NT2/D1 (cell line): ENCODE results near the gene RGS3.

Source experiments
- DNase-seq: peaks from one replicate; pipeline ENCODE4 v3.0.0-alpha.2; 2011; ENCODE audit warnings: low read depth, low spot score
- H3K27me3 ChIP-seq: 2 replicates; pipeline ENCODE4 v1.6.0; 2011; ENCODE audit warnings: mild to moderate bottlenecking; ENCODE audit not compliant: insufficient read length, insufficient read depth
- H3K36me3 ChIP-seq: 2 replicates; pipeline ENCODE4 v1.6.1; 2011; ENCODE audit warnings: mild to moderate bottlenecking, low read length, mixed read lengths; ENCODE audit not compliant: insufficient read depth, insufficient read length
- H3K4me1 ChIP-seq: 2 replicates; pipeline ENCODE4 v1.5.1; 2011; ENCODE audit not compliant: insufficient read depth, insufficient read length
- H3K4me3 ChIP-seq: 2 replicates; pipeline ENCODE4 v1.5.1; 2011; ENCODE audit warnings: low read depth; ENCODE audit not compliant: insufficient read length
- H3K9ac ChIP-seq: 2 replicates; pipeline ENCODE4 v1.6.0; 2011; ENCODE audit warnings: low read depth; ENCODE audit not compliant: insufficient read length
- H3K9me3 ChIP-seq: 2 replicates; pipeline ENCODE4 v1.5.1; 2011; ENCODE audit warnings: mild to moderate bottlenecking, low read length; ENCODE audit not compliant: insufficient read depth
- SUZ12 ChIP-seq: IDR thresholded peaks from 2 replicates; pipeline ENCODE4 v1.6.1; 2011; ENCODE audit not compliant: insufficient read length, insufficient read depth; ENCODE audit errors: extremely low read depth
- YY1 ChIP-seq: IDR thresholded peaks from 2 replicates; pipeline ENCODE4 v1.6.1; 2011; ENCODE audit not compliant: insufficient read length, insufficient read depth
- ZNF274 ChIP-seq: IDR thresholded peaks from 2 replicates; pipeline ENCODE4 v1.6.1; 2011; ENCODE audit warnings: mild to moderate bottlenecking, low read depth, low read length

Gene RGS3

GRCh38 chr9:113475031-113475430 is 11.5 kb downstream of the RGS3 start:
- peaks cover 2% of the 10 kb centered on the region for H3K4me1 ChIP-seq

DNA sequence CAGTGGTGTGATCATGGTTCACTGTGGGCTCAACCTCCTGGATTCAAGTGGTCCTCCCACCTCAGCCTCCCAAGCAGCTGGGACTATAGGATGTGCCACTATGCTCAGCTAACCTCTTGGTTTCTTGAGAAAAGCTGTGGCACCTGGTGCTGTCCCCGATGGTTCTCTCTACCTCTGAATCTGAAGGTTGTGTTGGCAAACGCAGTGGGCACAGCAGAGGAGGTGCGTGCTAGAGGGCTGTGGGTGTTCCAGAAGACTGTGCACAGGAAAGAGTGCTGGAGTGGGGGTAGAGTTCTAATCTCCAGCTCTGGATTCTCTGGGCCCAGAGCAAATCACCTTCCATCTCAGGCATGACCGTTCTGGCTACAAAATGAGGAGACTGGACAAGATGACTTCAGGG is 12.5 kb downstream of the RGS3 start:
- Histone ChIP-seq H3K9ac (no peak overlapping the region), H3K9me3 (no peaks in the 10 kb centered on the region), H3K36me3 (no peaks in the 10 kb centered on the region), H3K4me3 (no peak overlapping the region), H3K4me1 (peaks cover 2% of the 10 kb centered on the region), H3K27me3 (no peaks in the 10 kb centered on the region)
- no peak for DNase-seq
- no peak for TF ChIP-seq SUZ12
- TF ChIP-seq ZNF274, result no peak
- TF ChIP-seq YY1, result no peak

More at GRCh38 chr9:113475031-113475430, 11.5 kb downstream of the RGS3 start:
- DNase-seq, result no peak
- TF ChIP-seq SUZ12, result no peak
- no peak for TF ChIP-seq ZNF274
- TF ChIP-seq YY1, result no peak
- no peaks in the 10 kb centered on the region for H3K9me3 ChIP-seq
- H3K9ac ChIP-seq, result no peak overlapping the region
- H3K4me3 ChIP-seq, result no peak overlapping the region
- H3K27me3 ChIP-seq, result no peaks in the 10 kb centered on the region
- H3K36me3 ChIP-seq, result no peaks in the 10 kb centered on the region

DNA sequence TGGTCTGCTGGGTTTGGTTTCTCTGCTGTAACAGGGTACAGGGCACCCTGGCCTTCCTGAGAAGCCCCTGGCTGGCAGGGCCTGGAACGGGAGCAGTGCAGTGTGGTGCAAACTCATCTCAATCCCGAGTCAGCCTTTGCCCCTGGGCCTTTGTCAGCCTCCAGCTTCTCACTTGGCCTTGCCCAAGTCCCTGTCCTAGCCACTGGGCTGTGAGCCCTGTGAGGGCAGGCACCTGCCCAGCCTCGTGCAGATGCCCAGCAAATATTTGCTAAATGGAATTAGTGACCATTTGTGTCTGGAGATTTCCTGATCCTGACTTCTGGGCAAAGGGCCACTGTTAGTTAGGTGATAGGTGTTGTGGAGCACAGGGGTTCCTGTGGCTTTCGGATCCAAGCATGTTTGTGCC is 13.0 kb downstream of the RGS3 start:
- TF ChIP-seq SUZ12 (no peak), ZNF274 (no peak), YY1 (no peak)
- Histone ChIP-seq H3K36me3 (no peaks in the 10 kb centered on the region), H3K9ac (no peak overlapping the region), H3K9me3 (no peaks in the 10 kb centered on the region), H3K27me3 (no peaks in the 10 kb centered on the region), H3K4me1 (peaks cover 2% of the 10 kb centered on the region), H3K4me3 (no peak overlapping the region)
- DNase-seq, result no peak

- H3K9me3 ChIP-seq, result no peaks in the 10 kb centered on the region
- no peaks in the 10 kb centered on the region for H3K27me3 ChIP-seq
- no peaks in the 10 kb centered on the region for H3K36me3 ChIP-seq
- H3K4me1 ChIP-seq, result peaks cover 2% of the 10 kb centered on the region
- no peak overlapping the region for H3K4me3 ChIP-seq
- H3K9ac ChIP-seq, result no peak overlapping the region
- no peak for DNase-seq
- TF ChIP-seq ZNF274 (no peak), SUZ12 (no peak), YY1 (no peak)
Measured at GRCh38 chr9:113477058-113477457, 13.5 kb downstream of the RGS3 start.

GRCh38 chr9:113477661-113478060 is 14.1 kb downstream of the RGS3 start:
- Histone ChIP-seq H3K27me3 (no peaks in the 10 kb centered on the region), H3K36me3 (no peaks in the 10 kb centered on the region), H3K9ac (no peak overlapping the region), H3K4me1 (peaks cover 2% of the 10 kb centered on the region), H3K4me3 (no peak overlapping the region), H3K9me3 (no peaks in the 10 kb centered on the region)
- no peak for DNase-seq
- TF ChIP-seq SUZ12 (no peak), ZNF274 (no peak), YY1 (no peak)

- TF ChIP-seq YY1, result no peak
- H3K9me3 ChIP-seq, result no peaks in the 10 kb centered on the region
- no peak overlapping the region for H3K4me3 ChIP-seq
- H3K27me3 ChIP-seq, result no peaks in the 10 kb centered on the region
- no peaks in the 10 kb centered on the region for H3K36me3 ChIP-seq
- H3K9ac ChIP-seq, result no peak overlapping the region
- no peak for DNase-seq
- H3K4me1 ChIP-seq, result peaks cover 5% of the 10 kb centered on the region
Measured at GRCh38 chr9:113479174-113479621, 15.7 kb downstream of the RGS3 start.

DNA sequence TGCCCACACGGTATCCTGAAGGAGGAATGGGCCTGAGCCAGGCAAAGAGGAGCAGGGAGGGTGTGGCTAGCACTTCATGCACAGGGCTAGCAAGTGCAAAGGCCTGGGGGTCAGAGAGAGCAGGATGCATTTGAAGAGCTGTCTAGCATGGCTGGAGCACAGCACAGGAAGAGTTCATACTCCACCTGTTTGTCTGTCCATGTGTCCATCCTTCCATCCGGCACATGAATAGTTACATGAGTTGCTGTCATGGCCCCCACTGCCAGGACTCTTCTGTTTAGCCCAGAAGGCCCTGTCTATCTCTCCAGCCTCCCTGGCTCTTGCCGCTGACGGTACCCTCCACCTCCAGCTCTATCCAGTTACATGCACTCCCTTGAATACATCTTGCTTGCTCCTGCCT is 17.1 kb downstream of the RGS3 start:
- Histone ChIP-seq H3K9me3 (no peaks in the 10 kb centered on the region), H3K4me1 (peaks cover 5% of the 10 kb centered on the region), H3K4me3 (no peak overlapping the region), H3K9ac (no peak overlapping the region), H3K36me3 (peaks cover under 1% of the 10 kb centered on the region), H3K27me3 (no peaks in the 10 kb centered on the region)
- TF ChIP-seq SUZ12, result no peak
- no peak for TF ChIP-seq ZNF274
- TF ChIP-seq YY1, result no peak
- no peak for DNase-seq

DNA sequence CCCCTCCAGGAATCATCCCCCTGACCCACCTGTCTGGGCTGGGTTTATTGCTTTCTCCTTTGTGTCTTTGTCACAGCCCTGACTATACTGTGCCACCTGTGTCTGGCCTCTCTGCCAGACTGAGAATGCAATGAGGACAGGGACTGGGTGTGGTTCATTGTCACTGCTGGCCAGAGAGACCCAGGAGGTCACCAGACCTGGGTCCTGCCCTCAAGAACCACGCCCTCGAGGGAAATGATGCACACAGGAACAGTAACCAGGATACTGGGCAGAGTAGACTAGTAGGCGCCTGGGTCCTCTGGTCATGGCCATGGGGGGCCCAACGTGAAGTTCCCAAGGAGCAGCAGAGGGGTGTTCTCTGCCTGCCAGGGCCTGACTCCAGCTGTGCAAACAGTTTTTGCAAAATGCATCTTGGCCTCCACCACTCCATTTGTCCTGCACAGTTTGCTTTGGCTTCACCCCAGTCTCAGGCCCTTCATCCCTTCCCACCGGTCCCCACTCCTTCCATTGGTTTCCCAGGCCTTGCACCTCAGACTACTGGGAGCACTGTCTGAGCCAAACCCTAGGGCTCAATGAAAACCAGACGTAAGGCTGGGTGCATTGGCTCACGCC is 17.8 kb downstream of the RGS3 start:
- Histone ChIP-seq H3K4me1 (peaks cover 5% of the 10 kb centered on the region), H3K36me3 (peaks cover 5% of the 10 kb centered on the region), H3K27me3 (no peaks in the 10 kb centered on the region), H3K9ac (no peak overlapping the region), H3K9me3 (no peaks in the 10 kb centered on the region), H3K4me3 (no peak overlapping the region)
- TF ChIP-seq ZNF274 (no peak), SUZ12 (no peak), YY1 (no peak)
- no peak for DNase-seq
